Measurements from ENCODE around the gene DCLRE1B.

GRCh38 chr1:113928941-113929749, 24.0 kb downstream of the DCLRE1B start, which contains the start of gene HIPK1:
- TF ChIP-seq CTCF (optimal IDR thresholded peaks at IDR 0.05 in 1 of 3, IDR thresholded peaks at IDR 0.05 in 1 of 3, conservative IDR thresholded peaks at IDR 0.05 in 1 of 3; ENCODE audit: extremely low read depth in 1 of 3, insufficient read depth in 2 of 3, low read length in 3 of 3) (no peak), EZH2 (IDR thresholded peaks at IDR 0.05; ENCODE audit: low read length) (no peak)
